B cell (primary cell): ENCODE data around the gene COL13A1. TPM values are rescaled to one million over a fixed set of nuclear protein-coding genes. Genes with fewer than 3 reads are reported as not detected.

ENCODE experiments used
- ATAC-seq: fragments of 200-7000 bp; cut with Tn5 transposase; one replicate; pipeline ENCODE4 v1.10.0; 2021; ENCODE audit warnings: low read depth, mild to moderate bottlenecking, moderate number of reproducible peaks, moderate library complexity
- CTCF ChIA-PET: fragments of 350-600 bp; sonication (Branson Sonifier 250); formaldehyde crosslinking; loops from one replicate; lab custom pipeline; 2021; ENCODE audit warnings: antibody characterized with exemption, inconsistent platforms; lab: Charles Lee
- POLR2A ChIA-PET: fragments of 350-600 bp; sonication (Branson Sonifier 250); formaldehyde crosslinking; loops from one replicate; lab custom pipeline; 2021; ENCODE audit warnings: antibody characterized with exemption; lab: Charles Lee
- DNase-seq: peaks from one replicate; pipeline ENCODE4 v3.0.0; 2013
- H2AFZ ChIP-seq: 2 replicates; pipeline ENCODE4 v1.6.1; 2012; ENCODE audit warnings: mild to moderate bottlenecking, low read depth, low read length; ENCODE audit not compliant: insufficient read depth, poor library complexity, severe bottlenecking
- H3K27ac ChIP-seq, 2 donors: 1 replicate in 1 of 2; 2 replicates in 1 of 2; pipeline ENCODE4 v1.5.1; 2012 to 2013; ENCODE audit warnings: low read length in 2 of 2, mild to moderate bottlenecking in 2 of 2, moderate library complexity in 1 of 2
- H3K27me3 ChIP-seq, 4 experiments: fragments of 200-600 bp in 1 of 4; sonication (generic) in 1 of 4; replicated peaks in 1 of 4; 1 replicate in 2 of 4; 2 replicates in 2 of 4; pipeline versions ENCODE4 v1.6.1 to v1.7.0; 2013 to 2016; ENCODE audit warnings: low read length in 3 of 4, mild to moderate bottlenecking in 2 of 4, mixed read lengths in 1 of 4, moderate library complexity in 1 of 4; ENCODE audit not compliant: insufficient read depth in 4 of 4, control insufficient read depth in 3 of 4; ENCODE audit errors: control extremely low read depth in 1 of 4
- H3K36me3 ChIP-seq, 2 experiments: replicated peaks in 1 of 2; 1 replicate in 1 of 2; 2 replicates in 1 of 2; pipeline versions ENCODE4 v1.6.1 to v1.7.1; 2013; ENCODE audit warnings: low read length in 1 of 2; ENCODE audit not compliant: insufficient read depth in 2 of 2, control insufficient read depth in 1 of 2; ENCODE audit errors: control extremely low read depth in 1 of 2, extremely low read depth in 1 of 2
- H3K4me1 ChIP-seq, 2 donors: fragments of 200-600 bp in 1 of 2; sonication (generic) in 1 of 2; 1 replicate in 1 of 2; 2 replicates in 1 of 2; pipeline versions ENCODE4 v1.5.1 to v1.6.1; 2013 to 2017; ENCODE audit warnings: low read length in 2 of 2; ENCODE audit not compliant: control insufficient read depth in 2 of 2, insufficient read depth in 2 of 2
- H3K4me2 ChIP-seq: replicated peaks from 2 replicates; pipeline ENCODE3; 2012; ENCODE audit warnings: mild to moderate bottlenecking, low read depth, low read length; ENCODE audit not compliant: poor library complexity, severe bottlenecking
- H3K4me3 ChIP-seq, 5 experiments: fragments of 200-600 bp in 1 of 5; sonication (generic) in 1 of 5; 1 replicate in 3 of 5; 2 replicates in 2 of 5; pipeline versions ENCODE4 v1.5.1 to v1.7.0; 2011 to 2016; ENCODE audit warnings: low read length in 4 of 5, mild to moderate bottlenecking in 4 of 5, low read depth in 2 of 5, control low read depth in 1 of 5, moderate library complexity in 1 of 5; ENCODE audit not compliant: insufficient read depth in 1 of 5; ENCODE audit errors: control extremely low read depth in 1 of 5, extremely low read depth in 1 of 5
- H3K79me2 ChIP-seq: fragments of 200-600 bp; sonication (generic); one replicate; pipeline ENCODE4 v1.6.0; 2016; ENCODE audit warnings: low read length; ENCODE audit not compliant: control insufficient read depth, insufficient read depth
- H3K9ac ChIP-seq: fragments of 200-600 bp; sonication (generic); 2 replicates; pipeline ENCODE4 v1.6.1; 2017; ENCODE audit warnings: mild to moderate bottlenecking, low read length, moderate library complexity
- H3K9me3 ChIP-seq, 3 donors: one replicate each; pipeline versions ENCODE4 v1.6.1 to v1.7.1; 2013; ENCODE audit warnings: low read length in 2 of 3; ENCODE audit not compliant: control insufficient read depth in 2 of 3, insufficient read depth in 1 of 3; ENCODE audit errors: control extremely low read depth in 1 of 3
- H4K20me1 ChIP-seq: 2 replicates; pipeline ENCODE4 v1.6.0; 2012; ENCODE audit warnings: mild to moderate bottlenecking, low read length; ENCODE audit not compliant: insufficient read depth, control insufficient read depth, poor library complexity, severe bottlenecking
- H3K27ac Mint-ChIP-seq: one replicate; pipeline ENCODE4 v1.8.0; 2021; ENCODE audit warnings: mixed read lengths
- H3K27me3 Mint-ChIP-seq: one replicate; pipeline ENCODE4 v1.8.0; 2021; ENCODE audit warnings: mixed read lengths
- H3K4me1 Mint-ChIP-seq: one replicate; pipeline ENCODE4 v1.8.0; 2021; ENCODE audit warnings: mixed read lengths
- H3K4me3 Mint-ChIP-seq: one replicate; pipeline ENCODE4 v1.8.0; 2021; ENCODE audit warnings: mixed read lengths
- H3K9me3 Mint-ChIP-seq: one replicate; pipeline ENCODE4 v1.8.0; 2022; ENCODE audit warnings: mixed read lengths; ENCODE audit not compliant: insufficient read depth
- CTCF ChIP-seq: fragments of 200-600 bp; IDR thresholded peaks from one replicate; pipeline ENCODE4 v1.8.0; 2022; ENCODE audit warnings: antibody characterized with exemption, mild to moderate bottlenecking
- EZH2 ChIP-seq: IDR thresholded peaks from 2 replicates; pipeline ENCODE4 v1.6.1; 2012; ENCODE audit warnings: borderline replicate concordance, low read depth, mild to moderate bottlenecking, moderate library complexity, low read length; ENCODE audit not compliant: insufficient read depth, poor library complexity, severe bottlenecking
- WGBS: methylation state at CpG from one replicate; pipeline ENCODE4 v1.1.5; 2013; ENCODE audit warnings: missing lambda C conversion rate; ENCODE audit not compliant: insufficient coverage; 5-methylcytosine and 5-hydroxymethylcytosine counted together
- intact Hi-C: fragments of 100-400 bp; cut with micrococcal nuclease; formaldehyde crosslinking; loops from one replicate; pipeline ENCODE4 v1.10.0; 2022
- polyA plus RNA-seq: library from polyadenylated mRNA; depleted of rRNA; stranded (reverse); fragments of >200 nt; gene quantifications from 2 replicates; pipeline ENCODE4 v1.2.3, GENCODE V29; 2012
- total RNA-seq, 2 donors: library from RNA; stranded (reverse); fragments of 120-200 nt in 1 of 2; gene quantifications; 1 replicate in 1 of 2; 2 replicates in 1 of 2; pipeline versions ENCODE4 v1.2.3 to v1.2.4, GENCODE V29; 2013 to 2022

Gene COL13A1
- total and polyA plus RNA-seq, 2 donors (not counting 1 experiment from before 2014, with no cell fraction given) = not detected

GRCh38 chr10:69943292-69943820 lies 141.7 kb downstream of the COL13A1 start:
- H3K27ac Mint-ChIP-seq = no peak overlapping the region
- ChIA-PET POLR2A (no interaction called here), CTCF (no interaction called here)
- H3K36me3 ChIP-seq = no peaks in the 10 kb centered on the region
- no peak for DNase-seq
- no peak overlapping the region for H3K27ac ChIP-seq
- H3K9me3 ChIP-seq = peaks cover 0 to 24% (median 1%) of the 10 kb centered on the region in 3 donors
- ATAC-seq = no peak
- intact Hi-C loops = no loop called here
- H3K4me3 Mint-ChIP-seq = no peak overlapping the region
- no peaks in the 10 kb centered on the region for H3K4me1 ChIP-seq
- H3K4me1 Mint-ChIP-seq = no peaks in the 10 kb centered on the region
- no peaks in the 10 kb centered on the region for H3K27me3 Mint-ChIP-seq
- H3K4me2 ChIP-seq = no peak overlapping the region
- TF ChIP-seq CTCF (no peak), EZH2 (no peak)
- H4K20me1 ChIP-seq = no peaks in the 10 kb centered on the region
- H3K9me3 Mint-ChIP-seq = no peaks in the 10 kb centered on the region
- 95% methylated on average over 16 of the region's 19 CpGs for WGBS
- no peak overlapping the region for H3K9ac ChIP-seq
- H2AFZ ChIP-seq = no peak overlapping the region
- H3K79me2 ChIP-seq = no peaks in the 10 kb centered on the region
- no peak overlapping the region for H3K4me3 ChIP-seq
- no peaks in the 10 kb centered on the region for H3K27me3 ChIP-seq

- Histone ChIP-seq H3K79me2 (no peaks in the 10 kb centered on the region), H3K27me3 (no peaks in the 10 kb centered on the region), H3K9ac (no peak overlapping the region), H3K4me1 (no peaks in the 10 kb centered on the region), H2AFZ (no peak overlapping the region), H3K36me3 (no peaks in the 10 kb centered on the region), H3K9me3 (peaks cover 0 to 24% (median 1%) of the 10 kb centered on the region in 3 donors), H3K27ac (no peak overlapping the region), H3K4me3 (no peak overlapping the region), H3K4me2 (no peak overlapping the region), H4K20me1 (no peaks in the 10 kb centered on the region)
- ChIA-PET POLR2A (no interaction called here), CTCF (no interaction called here)
- no peak overlapping the region for H3K4me3 Mint-ChIP-seq
- no peak for DNase-seq
- no peaks in the 10 kb centered on the region for H3K27me3 Mint-ChIP-seq
- TF ChIP-seq EZH2 (no peak), CTCF (no peak)
- WGBS = 84% methylated on average over 7 of the region's 10 CpGs
- no peak for ATAC-seq
- no peaks in the 10 kb centered on the region for H3K9me3 Mint-ChIP-seq
- no peaks in the 10 kb centered on the region for H3K4me1 Mint-ChIP-seq
- intact Hi-C loops = no loop called here
- H3K27ac Mint-ChIP-seq = no peak overlapping the region
Observed at GRCh38 chr10:69944761-69945160, 143.1 kb downstream of the COL13A1 start.
